ENCODE results near the gene KRT33B.
"Not testable (repeated sequence)": the region's sequence is repeated elsewhere in the genome, so short reads cannot be mapped to it uniquely, and the experiment has no call there.

The KRT33B gene

GRCh38 chr17:41407226-41407625, 37.6 kb upstream of the KRT33B start:
- no peaks in the 10 kb centered on the region for H3K9me3 ChIP-seq (ENCODE audit: control insufficient read depth, low read length)
- H3K27ac ChIP-seq (ENCODE audit: low read depth, low read length, severe bottlenecking): no peak overlapping the region
- 89 to 94% methylated on average over 7 of the region's 10 CpGs for WGBS, 2 experiments (ENCODE audit: insufficient coverage in 2 of 2)
- peaks cover 15% of the 10 kb centered on the region for H3K4me1 ChIP-seq (ENCODE audit: control insufficient read depth, insufficient read depth, low read length, poor library complexity, severe bottlenecking)
- H3K4me3 ChIP-seq (ENCODE audit: extremely low read depth, insufficient read depth, low read length, poor library complexity, severe bottlenecking): no peak overlapping the region
- no peaks in the 10 kb centered on the region for H3K36me3 ChIP-seq (ENCODE audit: control insufficient read depth, insufficient read depth, low read length)

- Histone ChIP-seq H3K36me3 (ENCODE audit: control insufficient read depth, insufficient read depth, low read length) (no peaks in the 10 kb centered on the region), H3K4me3 (ENCODE audit: extremely low read depth, insufficient read depth, low read length, poor library complexity, severe bottlenecking) (no peak overlapping the region), H3K9me3 (ENCODE audit: control insufficient read depth, low read length) (no peaks in the 10 kb centered on the region), H3K27ac (ENCODE audit: low read depth, low read length, severe bottlenecking) (no peak overlapping the region), H3K4me1 (ENCODE audit: control insufficient read depth, insufficient read depth, low read length, poor library complexity, severe bottlenecking) (peaks cover 15% of the 10 kb centered on the region)
- 72 to 100% methylated on average over 2 to 5 of the region's 5 CpGs for WGBS, 2 experiments (ENCODE audit: insufficient coverage in 2 of 2)
Measured at GRCh38 chr17:41406205-41406604, 36.6 kb upstream of the KRT33B start.

GRCh38 chr17:41404024-41404671, 34.5 kb upstream of the KRT33B start:
- 87 to 95% methylated on average over 5 to 6 of the region's 7 CpGs for WGBS, 2 experiments (ENCODE audit: insufficient coverage in 2 of 2)
- H3K4me3 ChIP-seq (ENCODE audit: extremely low read depth, insufficient read depth, low read length, poor library complexity, severe bottlenecking): no peak overlapping the region
- peaks cover 20% of the 10 kb centered on the region for H3K4me1 ChIP-seq (ENCODE audit: control insufficient read depth, insufficient read depth, low read length, poor library complexity, severe bottlenecking)
- no peaks in the 10 kb centered on the region for H3K9me3 ChIP-seq (ENCODE audit: control insufficient read depth, low read length)
- no peak overlapping the region for H3K27ac ChIP-seq (ENCODE audit: low read depth, low read length, severe bottlenecking)
- no peaks in the 10 kb centered on the region for H3K36me3 ChIP-seq (ENCODE audit: control insufficient read depth, insufficient read depth, low read length)

- no peaks in the 10 kb centered on the region for H3K9me3 ChIP-seq (ENCODE audit: control insufficient read depth, low read length)
- no peak overlapping the region for H3K27ac ChIP-seq (ENCODE audit: low read depth, low read length, severe bottlenecking)
- 93 to 94% methylated on average over 2 of the region's 4 CpGs for WGBS, 2 experiments (ENCODE audit: insufficient coverage in 2 of 2)
Measured at GRCh38 chr17:41403404-41404023, 33.9 kb upstream of the KRT33B start.

GRCh38 chr17:41402161-41402560, 32.5 kb upstream of the KRT33B start:
- H3K27ac ChIP-seq (ENCODE audit: low read depth, low read length, severe bottlenecking): no peak overlapping the region
- 92 to 100% methylated on average over 4 to 5 of the region's 5 CpGs for WGBS, 2 experiments (ENCODE audit: insufficient coverage in 2 of 2)
- no peaks in the 10 kb centered on the region for H3K36me3 ChIP-seq (ENCODE audit: control insufficient read depth, insufficient read depth, low read length)
- peaks cover 20% of the 10 kb centered on the region for H3K4me1 ChIP-seq (ENCODE audit: control insufficient read depth, insufficient read depth, low read length, poor library complexity, severe bottlenecking)
- no peaks in the 10 kb centered on the region for H3K9me3 ChIP-seq (ENCODE audit: control insufficient read depth, low read length)
- H3K4me3 ChIP-seq (ENCODE audit: extremely low read depth, insufficient read depth, low read length, poor library complexity, severe bottlenecking): no peak overlapping the region

More at GRCh38 chr17:41403404-41404023, 33.9 kb upstream of the KRT33B start:
- Histone ChIP-seq H3K36me3 (ENCODE audit: control insufficient read depth, insufficient read depth, low read length) (no peaks in the 10 kb centered on the region), H3K4me3 (ENCODE audit: extremely low read depth, insufficient read depth, low read length, poor library complexity, severe bottlenecking) (no peak overlapping the region), H3K4me1 (ENCODE audit: control insufficient read depth, insufficient read depth, low read length, poor library complexity, severe bottlenecking) (peaks cover 20% of the 10 kb centered on the region)

- Histone ChIP-seq H3K4me3 (ENCODE audit: extremely low read depth, insufficient read depth, low read length, poor library complexity, severe bottlenecking) (no peak within 1 kb of the TSS), H3K27ac (ENCODE audit: low read depth, low read length, severe bottlenecking) (no peak within 1 kb of the TSS), H3K9me3 (ENCODE audit: control insufficient read depth, low read length) (no peaks in the 10 kb centered on the region), H3K4me1 (ENCODE audit: control insufficient read depth, insufficient read depth, low read length, poor library complexity, severe bottlenecking) (peaks cover 4% of the 10 kb centered on the region), H3K36me3 (ENCODE audit: control insufficient read depth, insufficient read depth, low read length) (no peaks in the 10 kb centered on the region)
- 94 to 99% methylated on average over 7 to 11 of the region's 16 CpGs for WGBS, 2 experiments (ENCODE audit: insufficient coverage in 2 of 2)
Measured at GRCh38 chr17:41396996-41397660, 27.5 kb upstream of the KRT33B start, which contains the start of gene KRT31. KRT31 (minus strand) TSS chr17:41397608; CDS start chr17:41397539, 69 bp downstream.

GRCh38 chr17:41396340-41396739, 26.7 kb upstream of the KRT33B start:
- Histone ChIP-seq H3K27ac (ENCODE audit: low read depth, low read length, severe bottlenecking) (no peak overlapping the region), H3K4me3 (ENCODE audit: extremely low read depth, insufficient read depth, low read length, poor library complexity, severe bottlenecking) (no peak overlapping the region), H3K36me3 (ENCODE audit: control insufficient read depth, insufficient read depth, low read length) (no peaks in the 10 kb centered on the region), H3K4me1 (ENCODE audit: control insufficient read depth, insufficient read depth, low read length, poor library complexity, severe bottlenecking) (peaks cover 4% of the 10 kb centered on the region), H3K9me3 (ENCODE audit: control insufficient read depth, low read length) (no peaks in the 10 kb centered on the region)
- 90 to 91% methylated on average over 7 of the region's 7 CpGs for WGBS, 2 experiments (ENCODE audit: insufficient coverage in 2 of 2)

GRCh38 chr17:41395611-41396010, 26.0 kb upstream of the KRT33B start:
- Histone ChIP-seq H3K27ac (ENCODE audit: low read depth, low read length, severe bottlenecking) (no peak overlapping the region), H3K9me3 (ENCODE audit: control insufficient read depth, low read length) (no peaks in the 10 kb centered on the region), H3K4me1 (ENCODE audit: control insufficient read depth, insufficient read depth, low read length, poor library complexity, severe bottlenecking) (peaks cover 4% of the 10 kb centered on the region), H3K36me3 (ENCODE audit: control insufficient read depth, insufficient read depth, low read length) (no peaks in the 10 kb centered on the region), H3K4me3 (ENCODE audit: extremely low read depth, insufficient read depth, low read length, poor library complexity, severe bottlenecking) (no peak overlapping the region)
- 86% methylated on average over 1 of the region's 1 CpG; no CpG with 5 or more reads in 1 of the 2 experiments for WGBS, 2 experiments (ENCODE audit: insufficient coverage in 2 of 2)

- H3K9me3 ChIP-seq (ENCODE audit: control insufficient read depth, low read length); H3K36me3 ChIP-seq (ENCODE audit: control insufficient read depth, insufficient read depth, low read length); H3K27ac ChIP-seq (ENCODE audit: low read depth, low read length, severe bottlenecking); H3K4me3 ChIP-seq (ENCODE audit: extremely low read depth, insufficient read depth, low read length, poor library complexity, severe bottlenecking); H3K4me1 ChIP-seq (ENCODE audit: control insufficient read depth, insufficient read depth, low read length, poor library complexity, severe bottlenecking): not testable (repeated sequence)
- WGBS, 2 experiments (ENCODE audit: insufficient coverage in 2 of 2): 88 to 90% methylated on average over 3 to 5 of the region's 12 CpGs
Measured at GRCh38 chr17:41395044-41395443, 25.4 kb upstream of the KRT33B start.

GRCh38 chr17:41394254-41394996, 24.8 kb upstream of the KRT33B start:
- 89 to 94% methylated on average over 9 to 10 of the region's 10 CpGs for WGBS, 2 experiments (ENCODE audit: insufficient coverage in 2 of 2)
- H3K4me1 ChIP-seq (ENCODE audit: control insufficient read depth, insufficient read depth, low read length, poor library complexity, severe bottlenecking): no peaks in the 10 kb centered on the region
- H3K27ac ChIP-seq (ENCODE audit: low read depth, low read length, severe bottlenecking): no peak overlapping the region
- H3K9me3 ChIP-seq (ENCODE audit: control insufficient read depth, low read length): no peaks in the 10 kb centered on the region
- no peak overlapping the region for H3K4me3 ChIP-seq (ENCODE audit: extremely low read depth, insufficient read depth, low read length, poor library complexity, severe bottlenecking)
- no peaks in the 10 kb centered on the region for H3K36me3 ChIP-seq (ENCODE audit: control insufficient read depth, insufficient read depth, low read length)
